Mesenteric fat pad (tissue), 1 donor: Measurements from ENCODE around the gene TAOK3. TPM values are rescaled to one million over a fixed set of nuclear protein-coding genes. Genes with fewer than 3 reads are reported as not detected.

Experiments used
- DNase-seq: peaks from one replicate; pipeline ENCODE4 v3.0.0-alpha.2; 2020; ENCODE audit warnings: low spot score
- total RNA-seq: library from RNA; stranded (reverse); fragmentation: NEBNext Ultra II Directional; extraction: Animal tissue kit (Norgen Biotek cat#: 25700); gene quantifications from one replicate; pipeline ENCODE4 v1.2.1, GENCODE V29; 2021
- donor health status: DM: yes; HTN: yes; CAD: no.

The TAOK3 gene
- total RNA-seq, 1 donor from 2014 or later = 42.9 TPM

GRCh38 chr12:118102070-118102469 lies 270.6 kb downstream of the TAOK3 start:
- no peak for DNase-seq

GRCh38 chr12:118101051-118101450 lies 271.7 kb downstream of the TAOK3 start:
- no peak for DNase-seq

Other genes starting within 250 kb of the TAOK3 start
- 216 TPM for gene PEBP1, start 236.8 kb downstream of the TAOK3 start, total RNA-seq
- 22.7 TPM for gene SUDS3, start 3.6 kb upstream of the TAOK3 start, total RNA-seq